DMS153 (cell line): ENCODE results near the gene GPD1L.
"Not testable (repeated sequence)": the region's sequence is repeated elsewhere in the genome, so short reads cannot be mapped to it uniquely, and the experiment has no call there.

Experiments used
- DNase-seq: peaks from one replicate; lab custom pipeline; 2025; lab: John Stamatoyannopoulos, UW

The GPD1L gene

DNA sequence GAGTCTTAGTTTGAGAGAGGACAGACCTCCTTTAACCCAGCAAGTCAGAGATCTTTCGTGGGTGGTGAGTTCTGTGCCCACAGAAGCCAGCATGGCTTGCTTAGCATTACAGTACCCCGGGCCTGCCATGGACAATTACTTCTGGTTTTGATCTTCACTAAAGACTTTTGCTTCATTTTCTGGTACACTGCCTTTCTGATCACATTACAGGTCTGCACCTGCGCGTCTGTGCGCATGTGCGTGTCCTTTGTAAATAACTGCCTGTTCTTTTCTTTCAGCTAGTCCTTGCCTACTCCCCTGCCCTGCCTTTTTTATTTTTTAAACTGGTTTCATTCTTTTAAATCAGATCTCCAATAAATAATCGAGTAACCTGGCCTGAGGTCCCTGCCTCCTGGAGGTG, 74.9 kb downstream of the GPD1L start:
- DNase-seq: no peak

DNA sequence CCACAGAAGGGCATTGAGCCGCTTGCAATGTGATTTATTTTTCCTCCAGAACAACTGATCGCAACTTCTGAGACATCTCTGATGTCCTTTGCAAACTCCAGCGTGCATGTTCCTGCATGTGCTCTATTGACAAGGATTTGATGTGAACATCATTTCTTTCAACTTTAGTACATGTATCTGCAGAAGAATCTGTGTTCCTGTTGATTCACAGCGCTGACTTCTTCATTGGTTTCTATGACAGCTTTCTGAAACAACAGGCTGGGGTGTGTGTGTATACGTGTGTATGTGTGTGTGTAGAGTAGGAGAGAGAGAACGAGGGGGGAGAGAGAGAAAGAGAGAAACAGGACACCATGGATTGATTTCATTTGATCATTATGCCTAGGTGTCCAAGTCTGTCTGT, 75.4 kb downstream of the GPD1L start:
- DNase-seq: no peak

DNA sequence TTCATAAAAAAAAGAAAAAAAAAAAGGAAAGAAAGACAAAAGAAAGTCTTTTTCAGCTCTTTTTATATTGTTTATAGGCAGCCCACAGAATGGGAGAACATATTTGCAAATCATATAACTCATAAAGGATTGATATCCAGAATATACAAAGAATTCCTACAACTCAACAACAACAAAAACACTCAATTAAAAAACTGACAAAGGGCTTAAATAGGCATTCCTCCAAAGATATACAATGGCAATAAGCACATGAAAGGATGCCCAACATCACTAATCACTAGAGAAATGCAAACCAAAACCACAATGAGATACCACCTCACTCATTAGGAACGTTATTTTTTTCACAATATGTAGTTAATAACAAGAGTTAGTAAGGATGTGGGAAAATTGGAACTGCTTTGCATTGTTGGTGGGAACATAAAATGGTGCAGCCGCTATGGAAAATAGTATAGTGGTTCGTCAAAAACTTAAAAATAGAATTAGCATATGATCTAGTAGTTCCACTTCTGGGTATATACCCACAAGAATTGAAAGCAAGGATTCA, 77.8 kb downstream of the GPD1L start:
- DNase-seq: no peak

DNA sequence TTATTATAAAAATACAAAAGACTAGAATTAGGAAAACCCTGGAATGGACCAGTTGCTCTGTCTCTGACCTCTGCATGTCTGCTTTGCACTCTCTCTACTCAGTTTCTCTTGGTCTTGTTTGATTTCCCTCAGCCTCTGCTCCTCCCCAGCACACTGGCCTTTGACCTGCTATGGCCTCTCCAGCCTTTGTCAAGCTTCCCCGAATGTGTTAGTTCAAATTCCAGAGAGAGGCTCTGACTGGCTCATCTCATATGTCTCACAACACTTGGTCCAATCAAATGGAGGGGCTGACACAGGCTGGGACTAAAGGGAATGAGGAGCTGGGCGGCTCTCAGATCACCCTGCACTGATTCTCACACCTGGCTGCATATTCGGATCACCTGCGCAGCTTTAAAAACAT, 79.7 kb downstream of the GPD1L start:
- DNase-seq: no peak

- DNase-seq: no peak
Measured at GRCh38 chr3:32186876-32187275, 80.5 kb downstream of the GPD1L start.

DNA sequence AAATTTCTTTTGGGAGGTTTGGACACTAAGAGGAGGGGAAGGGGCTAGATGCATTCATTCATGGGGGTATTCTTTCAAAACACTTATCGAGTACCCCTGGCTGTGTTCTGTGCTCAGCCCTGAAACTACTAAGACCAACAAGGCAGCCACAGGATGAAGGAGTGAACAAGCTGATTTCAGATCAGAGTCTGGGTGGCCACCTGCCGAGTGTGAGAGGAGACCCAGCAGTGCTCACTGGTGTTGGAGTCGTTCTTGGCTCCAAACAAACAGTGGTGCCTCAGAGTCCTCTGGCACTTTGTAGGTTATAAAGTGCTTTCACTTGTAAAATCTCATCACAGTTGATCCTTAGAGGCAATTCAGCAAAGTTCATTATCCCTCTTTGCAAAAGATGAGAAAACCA, 83.3 kb downstream of the GPD1L start:
- no peak for DNase-seq

- DNase-seq: not testable (repeated sequence)
Measured at GRCh38 chr3:32190556-32190955, 84.1 kb downstream of the GPD1L start.

DNA sequence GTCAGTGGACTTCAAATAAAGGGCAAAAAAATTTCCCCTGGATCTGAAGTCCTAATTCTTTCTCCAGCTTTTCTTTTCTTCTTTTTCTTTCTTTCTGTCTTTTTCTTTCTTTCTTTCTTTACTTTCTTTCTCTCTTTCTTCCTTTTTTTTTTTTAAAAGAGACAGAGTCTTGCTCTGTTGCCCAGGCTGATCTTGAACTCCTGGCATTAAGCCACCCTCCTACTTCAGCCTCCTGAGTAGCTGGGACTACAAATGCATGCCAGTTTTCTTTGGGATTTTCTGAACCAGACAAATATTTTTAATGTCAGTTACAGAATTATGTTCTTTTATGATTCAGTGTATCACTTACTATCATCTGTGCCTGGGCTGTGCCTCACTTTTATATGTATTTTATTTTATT, 86.7 kb downstream of the GPD1L start:
- no peak for DNase-seq

DNA sequence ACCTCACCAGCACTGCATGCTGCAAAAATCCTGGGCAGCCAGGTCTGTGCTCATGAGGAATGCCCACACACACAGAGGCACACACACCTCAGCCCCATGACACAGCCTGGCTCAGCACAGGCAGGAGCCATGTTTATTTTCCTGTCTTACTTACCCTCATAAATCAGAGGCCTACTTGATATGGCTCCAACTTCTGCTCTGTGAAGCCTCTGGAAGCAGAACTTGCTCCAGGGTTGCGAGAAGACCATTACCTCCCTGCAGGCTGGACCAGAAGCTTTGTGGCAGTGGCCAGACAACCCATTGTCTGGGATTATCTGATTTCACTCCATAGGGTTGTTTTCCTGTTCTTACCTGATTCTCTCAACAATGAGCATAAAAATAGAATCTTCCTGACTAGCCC, 88.2 kb downstream of the GPD1L start:
- no peak for DNase-seq

GRCh38 chr3:32195995-32196540, 89.6 kb downstream of the GPD1L start:
- peak; percentile 12 for DNase-seq

DNA sequence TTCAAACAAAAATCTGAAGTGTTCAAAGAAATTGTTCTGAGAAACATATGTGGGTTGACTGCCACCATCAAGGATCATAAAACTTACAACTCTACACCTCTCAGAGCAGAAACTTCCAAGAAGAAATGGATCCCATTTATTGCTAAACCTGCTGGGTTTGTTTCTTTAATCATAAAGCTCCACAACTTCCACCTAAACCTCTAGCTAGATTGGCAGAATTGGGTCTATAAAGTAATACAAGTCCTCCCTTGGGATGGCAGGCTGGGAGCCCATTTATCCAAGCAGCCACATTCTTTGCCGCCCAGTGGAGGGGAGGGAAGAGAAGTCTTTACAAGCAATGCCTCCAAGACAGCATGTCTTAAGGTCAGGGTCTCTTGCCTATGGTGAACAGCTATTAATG, 91.6 kb downstream of the GPD1L start:
- no peak for DNase-seq

GRCh38 chr3:32198714-32199113, 92.3 kb downstream of the GPD1L start:
- no peak for DNase-seq

GRCh38 chr3:32200490-32200889, 94.1 kb downstream of the GPD1L start:
- DNase-seq: no peak

- no peak for DNase-seq
Measured at GRCh38 chr3:32200992-32201758, 94.8 kb downstream of the GPD1L start.

- no peak for DNase-seq
Measured at GRCh38 chr3:32202496-32202895, 96.1 kb downstream of the GPD1L start.

DNA sequence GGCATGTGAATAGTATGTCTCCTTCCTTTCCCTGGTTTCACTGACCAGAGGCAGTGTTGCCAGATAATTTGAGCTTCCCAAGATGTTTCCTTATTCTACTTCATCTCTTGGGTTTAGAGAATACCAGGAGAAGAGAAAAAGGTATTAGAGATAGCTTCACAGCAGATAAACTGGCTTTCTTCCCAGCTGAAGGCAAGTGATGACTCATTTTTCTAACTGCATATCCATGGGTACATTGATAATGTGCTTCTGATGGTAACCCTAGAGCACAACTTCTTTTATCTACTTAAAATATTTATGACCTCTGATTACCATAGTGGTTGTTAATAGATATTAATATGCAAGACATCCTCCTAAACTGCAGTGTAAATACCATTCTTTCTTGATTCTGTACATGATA, 97.4 kb downstream of the GPD1L start:
- DNase-seq: no peak

- DNase-seq: no peak
Measured at GRCh38 chr3:32208447-32208846, 102.0 kb downstream of the GPD1L start.

- DNase-seq: no peak
Measured at GRCh38 chr3:32215185-32215584, 108.8 kb downstream of the GPD1L start.

DNA sequence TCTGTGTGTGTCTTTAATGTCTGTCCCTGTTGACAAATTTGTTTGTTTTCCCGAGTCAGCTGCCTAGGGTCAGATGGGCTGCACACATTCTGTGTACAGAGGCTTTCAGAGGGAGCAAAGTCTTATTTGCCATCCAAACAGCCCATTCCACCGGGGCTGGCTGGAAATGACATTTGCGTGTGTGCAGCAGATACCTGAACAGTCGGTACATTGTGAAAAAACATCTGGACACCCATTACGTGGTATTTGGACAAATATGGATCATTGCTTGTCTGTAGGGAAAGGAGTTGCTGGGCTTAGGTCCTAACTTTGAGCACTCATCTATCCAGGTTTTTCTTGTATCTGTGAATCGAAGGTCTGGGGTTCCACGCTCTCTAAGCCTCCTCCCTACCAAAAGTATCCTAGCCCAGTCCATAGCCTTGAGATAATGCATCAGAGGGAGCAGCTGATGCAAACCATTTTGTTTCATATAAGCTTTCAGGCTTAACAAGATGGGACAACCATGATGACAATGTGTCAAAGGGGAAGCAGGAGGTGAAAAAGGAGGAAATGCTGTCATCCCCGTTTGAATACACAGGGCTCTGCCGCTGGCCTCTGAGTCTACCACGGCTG, 109.9 kb downstream of the GPD1L start:
- DNase-seq: no peak

DNA sequence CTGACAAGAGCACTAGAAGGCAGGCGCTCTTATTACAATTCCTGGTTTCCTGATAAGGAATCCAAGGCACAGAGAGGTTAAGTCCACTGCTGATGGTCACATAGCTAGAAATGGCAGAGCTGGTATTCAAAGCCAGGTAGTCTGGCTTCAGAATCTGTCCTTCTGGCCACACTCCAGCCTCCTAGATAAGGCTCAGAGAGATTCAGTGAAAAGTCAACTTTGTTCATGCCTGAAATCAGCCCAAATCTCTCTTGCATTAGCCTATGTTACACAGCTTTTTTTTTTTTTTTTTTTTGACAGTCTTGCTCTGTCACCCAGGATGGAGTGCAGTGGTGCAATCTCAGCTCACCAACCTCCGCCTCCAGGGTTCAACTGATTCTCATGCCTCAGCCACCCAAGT, 110.9 kb downstream of the GPD1L start:
- no peak for DNase-seq
